Measurements from ENCODE around the gene CACNA1D.

Gene CACNA1D

DNA sequence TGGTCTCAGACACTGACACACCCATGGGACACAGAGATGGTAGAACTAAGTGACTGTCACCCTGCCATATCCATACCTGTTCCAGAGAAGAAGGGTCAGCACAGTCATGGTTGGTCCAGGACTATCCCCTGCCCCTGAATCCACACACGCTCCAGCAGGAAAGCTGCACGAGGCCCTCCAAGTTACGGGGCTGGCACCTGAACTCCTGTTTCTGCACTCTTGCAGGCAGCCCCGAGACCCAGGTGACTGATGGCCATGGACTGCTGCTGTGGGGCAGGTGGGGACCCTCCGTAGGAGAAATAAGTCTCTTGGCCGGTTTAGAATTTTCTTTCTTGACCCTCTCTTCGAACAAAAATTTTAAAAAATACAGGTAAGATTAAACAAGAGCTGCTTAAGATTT is 321.2 kb downstream of the CACNA1D start:
- DNase-seq = no peak

DNA sequence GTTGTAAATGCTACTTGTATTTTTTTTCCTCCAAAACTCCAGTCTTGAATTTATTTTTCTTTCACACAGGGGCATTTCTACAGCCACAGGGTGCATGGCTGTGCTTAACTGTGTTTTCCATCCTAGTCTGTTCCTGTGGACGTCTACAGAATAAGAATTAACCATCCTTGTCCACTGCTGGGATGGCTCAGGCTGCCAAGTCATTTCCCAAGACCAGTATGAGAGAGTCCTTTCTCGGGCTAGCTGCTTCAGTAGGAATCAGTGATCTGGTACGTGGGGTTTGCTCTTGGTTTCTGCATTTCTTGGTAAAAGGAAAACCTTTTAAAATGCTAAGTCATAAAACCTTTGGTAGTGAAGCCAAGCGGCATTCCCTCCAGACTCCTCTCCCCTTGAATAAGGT is 322.0 kb downstream of the CACNA1D start:
- DNase-seq = no peak

DNA sequence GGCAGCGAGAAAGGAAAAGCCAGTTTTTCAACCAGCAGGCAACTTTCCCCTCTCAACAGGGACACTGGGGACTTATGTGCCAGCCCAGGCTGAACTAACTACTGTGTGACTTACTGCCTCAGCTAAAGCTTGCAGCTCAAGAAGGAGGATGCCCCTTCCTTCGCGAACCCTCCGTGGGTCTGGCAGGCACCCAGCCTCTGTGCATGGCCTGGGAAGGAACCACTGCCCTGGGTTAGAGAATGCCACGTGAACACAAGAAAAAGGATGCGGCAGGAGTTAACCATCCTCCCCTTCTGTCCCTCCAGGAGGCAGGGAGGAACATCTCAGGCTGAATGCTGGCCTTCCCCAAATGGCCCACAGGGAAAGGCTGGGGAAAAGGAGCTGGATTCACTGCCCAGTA is 322.8 kb downstream of the CACNA1D start:
- DNase-seq = no peak

GRCh38 chr3:53817809-53818208 is 323.4 kb downstream of the CACNA1D start:
- no peak for DNase-seq

DNA sequence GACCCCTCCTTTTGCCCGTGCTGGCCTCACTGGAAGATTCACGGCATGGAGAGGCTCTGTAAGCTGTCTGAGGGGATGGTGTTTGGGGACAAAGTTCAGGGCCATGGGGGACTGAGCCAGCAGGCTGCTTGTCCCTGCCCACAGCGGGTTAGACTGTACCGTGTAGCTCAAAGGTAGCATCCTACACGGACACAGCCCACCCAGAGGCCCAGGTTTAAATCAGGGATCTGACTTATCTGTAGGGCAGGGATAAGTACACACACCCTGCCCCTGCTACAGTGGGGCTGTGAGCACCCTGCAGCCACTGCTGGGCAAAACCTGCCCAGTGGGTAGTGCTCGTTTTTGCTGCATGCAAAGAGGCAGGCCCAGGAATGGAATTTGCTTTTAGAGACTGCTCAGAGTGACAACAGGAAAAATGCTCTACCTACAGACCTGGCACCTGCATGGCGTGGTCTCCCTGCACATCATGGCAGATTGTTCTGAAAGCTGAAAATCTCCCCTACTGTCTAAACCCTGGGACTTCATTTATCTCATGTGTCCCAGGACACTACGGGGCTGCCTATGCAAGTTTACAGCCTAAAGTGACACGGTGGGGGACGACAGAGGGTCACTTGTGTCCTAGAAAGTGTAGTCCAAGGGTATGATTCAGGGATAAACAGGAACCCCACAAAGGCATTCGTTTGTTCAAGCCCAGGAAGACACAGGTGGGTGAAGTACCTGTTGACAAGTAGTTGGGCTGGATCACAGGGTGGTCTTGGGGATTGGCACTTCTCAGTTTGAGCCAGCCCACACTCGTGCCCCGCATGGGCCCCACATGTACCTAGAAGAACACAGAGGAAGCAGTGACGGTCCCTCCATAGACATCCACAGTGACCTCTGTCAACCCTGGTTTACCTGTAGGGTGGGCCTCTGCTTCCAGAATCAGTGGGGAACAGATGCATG is 324.1 kb downstream of the CACNA1D start:
- DNase-seq = no peak

DNA sequence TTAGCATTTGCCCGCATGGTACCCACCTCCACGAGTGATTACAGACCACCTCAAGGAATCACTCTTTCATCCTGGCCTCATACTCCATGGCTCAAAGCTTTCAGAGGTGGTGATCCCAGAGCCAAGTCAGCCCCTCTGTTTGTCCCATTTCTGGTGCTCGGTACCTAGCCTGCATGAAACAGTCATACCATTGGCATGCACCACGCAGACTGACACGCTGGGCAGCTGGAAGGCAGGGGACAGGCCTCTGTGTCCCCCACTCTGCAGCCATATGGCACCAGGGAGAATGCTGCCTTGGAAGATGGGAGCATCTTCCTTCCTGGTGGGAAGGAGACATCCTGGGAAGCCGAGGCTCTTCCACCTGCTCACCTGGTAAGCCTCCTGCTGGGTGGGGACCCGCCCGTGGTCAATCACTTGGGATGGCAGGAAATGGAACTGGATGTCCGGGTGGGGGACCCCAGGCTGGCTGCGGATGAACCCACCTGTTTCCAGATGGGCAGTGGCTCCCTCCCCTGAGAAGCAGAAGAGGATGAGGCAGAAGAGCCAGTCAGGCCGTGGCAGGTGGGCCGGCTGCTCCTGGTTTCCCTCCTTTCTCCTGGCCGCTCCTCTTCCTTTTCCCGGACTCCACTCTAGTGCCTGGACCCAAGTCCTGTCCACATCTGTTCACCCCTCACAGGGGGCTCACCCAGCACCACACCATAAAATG is 324.9 kb downstream of the CACNA1D start:
- DNase-seq = no peak

DNA sequence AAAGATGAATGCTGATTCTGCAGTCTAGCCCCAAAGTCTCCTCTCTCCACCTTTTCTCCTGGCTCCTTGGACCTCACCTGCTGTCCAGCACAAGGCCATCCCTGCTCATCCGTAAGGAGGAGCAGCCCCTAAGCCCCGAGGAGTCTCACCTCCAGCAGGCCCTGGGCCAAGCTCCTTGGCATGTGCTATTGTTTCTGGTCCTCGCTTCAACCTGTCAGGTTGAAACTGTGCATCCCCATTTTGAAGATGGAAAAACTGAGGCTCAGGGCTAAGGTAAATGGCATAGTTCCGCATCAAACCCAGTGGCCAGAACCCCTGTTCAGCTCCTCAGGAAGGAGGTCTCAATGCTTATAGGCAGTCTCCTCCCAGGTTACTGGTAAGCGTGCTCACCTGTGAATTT is 325.7 kb downstream of the CACNA1D start:
- no peak for DNase-seq

DNA sequence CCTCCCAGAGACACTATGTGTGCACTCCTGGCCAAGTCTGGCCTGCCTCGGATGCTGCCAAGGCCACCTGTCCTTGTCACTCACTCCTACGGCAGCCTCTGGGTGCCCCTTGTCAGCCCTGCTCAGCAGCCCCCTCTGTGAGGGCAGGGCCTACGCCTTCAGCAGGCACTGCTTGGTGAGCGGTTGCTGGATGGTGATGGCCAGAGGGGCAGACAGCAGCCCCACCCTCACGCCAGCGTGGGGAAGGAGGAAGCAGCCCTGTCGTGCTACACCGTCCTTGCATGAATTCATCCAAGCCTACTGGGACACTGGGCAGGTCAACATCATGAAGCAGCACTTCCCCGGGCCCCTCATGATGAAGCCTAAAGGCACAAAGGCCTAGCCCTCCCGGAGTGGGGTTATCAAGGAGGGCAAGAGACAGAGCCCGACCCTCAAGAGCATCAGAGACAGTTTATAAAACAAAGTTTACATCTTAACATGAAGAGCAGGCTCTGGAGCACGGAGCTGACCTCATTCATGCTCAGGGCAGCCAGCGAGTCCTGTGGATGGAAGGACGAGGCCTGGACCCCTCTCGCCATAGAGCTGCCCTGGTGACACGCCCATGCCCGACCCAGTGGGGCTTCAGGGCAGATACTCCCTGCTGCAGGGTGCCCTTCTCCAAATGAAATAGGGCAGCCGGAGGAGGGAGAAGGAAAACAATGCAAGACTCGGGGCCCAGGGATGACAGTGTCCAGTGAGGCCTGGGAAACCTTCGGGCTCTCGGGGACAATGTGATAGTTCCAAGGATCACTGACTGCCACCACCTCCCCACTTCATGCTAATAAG is 326.6 kb downstream of the CACNA1D start:
- DNase-seq = no peak

DNA sequence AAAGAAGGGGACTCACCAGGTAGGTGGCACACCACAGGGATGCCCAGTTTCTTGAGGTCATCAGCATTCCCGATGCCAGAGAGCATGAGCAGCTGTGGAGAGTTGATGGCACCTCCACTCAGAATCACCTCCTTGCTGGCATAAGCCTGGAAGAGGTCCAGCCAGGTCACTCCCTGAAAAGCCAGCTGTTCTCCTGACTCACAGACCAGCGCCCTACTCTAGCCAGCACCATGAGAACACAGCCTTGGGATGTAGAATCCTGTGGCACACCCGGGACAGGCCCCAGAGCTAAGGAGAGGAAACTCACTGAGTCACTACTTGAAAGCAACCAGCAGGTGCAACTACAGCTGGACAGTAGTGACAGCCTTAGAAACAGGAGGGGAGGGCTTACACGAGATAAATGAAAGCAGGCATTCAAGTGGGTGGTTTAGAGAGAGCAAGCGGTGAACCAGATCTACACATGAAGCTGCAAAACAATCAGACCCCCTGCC is 327.3 kb downstream of the CACNA1D start:
- no peak for DNase-seq

- DNase-seq = no peak
Measured at GRCh38 chr3:53822331-53822741, 327.9 kb downstream of the CACNA1D start.

GRCh38 chr3:53823026-53823955 is 328.9 kb downstream of the CACNA1D start:
- no peak for DNase-seq

DNA sequence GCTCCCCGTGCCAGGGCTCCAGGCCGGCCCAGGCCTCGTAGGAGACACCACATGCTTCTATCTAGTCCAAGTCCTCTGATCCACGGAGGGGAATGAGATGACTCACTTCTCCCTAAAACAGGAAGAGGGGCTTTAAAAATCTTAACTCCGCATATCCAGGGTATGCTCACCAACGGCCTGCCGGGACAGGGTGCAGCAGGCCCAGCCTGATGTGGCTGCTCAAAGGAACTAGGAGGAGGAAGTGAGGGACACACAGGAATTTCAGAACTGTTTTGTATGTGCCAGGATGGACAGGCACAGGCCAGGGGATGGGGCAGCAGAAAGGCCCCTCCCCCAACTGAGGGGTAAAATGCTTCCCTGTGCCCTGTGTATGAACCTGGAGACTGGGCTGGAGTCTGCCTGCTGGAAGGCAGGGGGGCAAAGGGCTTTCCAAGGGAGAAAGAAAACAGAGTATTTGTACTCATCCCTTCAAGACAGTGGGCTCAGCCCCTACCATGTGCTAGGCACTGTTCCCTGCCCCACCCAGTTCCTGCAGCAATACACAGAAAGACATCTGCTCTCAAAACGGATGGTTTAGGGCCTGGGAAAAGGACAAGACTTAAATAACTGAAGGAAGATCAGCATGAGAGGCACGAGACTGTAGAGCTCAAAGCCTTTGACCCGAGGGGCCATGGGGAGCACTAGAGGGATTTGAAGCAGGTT is 329.7 kb downstream of the CACNA1D start:
- DNase-seq = no peak

GRCh38 chr3:53824795-53825194 is 330.4 kb downstream of the CACNA1D start:
- DNase-seq = no peak

DNA sequence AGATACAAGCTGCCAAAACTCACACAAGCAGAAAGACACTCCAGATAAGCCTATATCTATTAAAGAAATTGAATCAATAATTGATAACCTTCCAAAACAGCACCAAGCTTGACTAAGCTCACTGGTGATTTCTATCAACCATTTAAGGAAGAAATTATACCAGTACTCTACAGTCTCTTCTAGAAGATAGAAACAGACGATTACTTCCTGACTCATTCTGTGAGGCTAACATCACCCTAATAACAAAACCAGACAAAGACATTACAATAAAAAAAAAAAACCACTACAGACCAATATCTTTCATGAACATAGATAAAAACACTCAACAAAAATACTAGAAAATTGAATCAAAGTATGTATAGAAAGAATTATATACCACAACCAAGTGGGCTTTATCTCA is 331.6 kb downstream of the CACNA1D start:
- DNase-seq = no peak

- no peak for DNase-seq
Measured at GRCh38 chr3:53828581-53828980, 334.2 kb downstream of the CACNA1D start.

DNA sequence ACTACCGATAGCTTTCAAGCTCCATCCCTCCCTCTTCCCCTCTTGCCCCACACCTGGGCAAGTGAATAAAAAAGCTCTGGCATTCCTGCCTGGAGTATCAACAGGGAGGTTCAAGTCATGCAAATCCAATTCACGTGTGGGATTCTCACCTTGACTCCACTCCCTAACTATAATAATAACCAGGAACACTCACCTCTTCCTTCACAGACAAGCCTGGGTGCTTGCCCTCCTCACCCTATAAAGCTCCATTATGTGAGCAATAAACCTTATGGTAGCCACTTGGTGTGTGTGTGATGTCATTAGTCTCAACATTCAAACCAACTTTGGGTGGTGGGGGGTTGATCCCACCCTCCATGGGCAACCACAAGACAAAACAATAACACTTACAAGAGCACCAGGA is 335.2 kb downstream of the CACNA1D start:
- no peak for DNase-seq

DNA sequence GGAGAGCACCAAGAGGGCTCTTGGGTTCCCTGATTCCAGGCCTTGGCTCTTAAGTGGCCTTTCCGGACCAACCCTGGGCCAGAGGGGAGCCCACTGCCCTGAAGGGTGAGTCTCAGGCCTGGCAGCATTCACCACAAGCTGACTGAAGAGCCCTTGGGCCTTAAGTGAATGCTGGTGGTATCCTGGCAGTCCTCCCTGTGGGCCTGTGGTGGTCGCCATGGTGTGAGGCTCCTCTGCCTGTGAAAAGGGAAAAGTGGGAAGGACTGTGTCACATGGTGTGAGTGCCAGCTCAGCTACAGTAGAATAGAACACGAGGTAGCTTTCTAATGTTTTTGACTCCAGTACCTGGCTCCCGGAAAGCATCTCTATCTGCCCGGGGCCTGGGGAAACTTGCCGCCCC is 336.5 kb downstream of the CACNA1D start:
- no peak for DNase-seq

DNA sequence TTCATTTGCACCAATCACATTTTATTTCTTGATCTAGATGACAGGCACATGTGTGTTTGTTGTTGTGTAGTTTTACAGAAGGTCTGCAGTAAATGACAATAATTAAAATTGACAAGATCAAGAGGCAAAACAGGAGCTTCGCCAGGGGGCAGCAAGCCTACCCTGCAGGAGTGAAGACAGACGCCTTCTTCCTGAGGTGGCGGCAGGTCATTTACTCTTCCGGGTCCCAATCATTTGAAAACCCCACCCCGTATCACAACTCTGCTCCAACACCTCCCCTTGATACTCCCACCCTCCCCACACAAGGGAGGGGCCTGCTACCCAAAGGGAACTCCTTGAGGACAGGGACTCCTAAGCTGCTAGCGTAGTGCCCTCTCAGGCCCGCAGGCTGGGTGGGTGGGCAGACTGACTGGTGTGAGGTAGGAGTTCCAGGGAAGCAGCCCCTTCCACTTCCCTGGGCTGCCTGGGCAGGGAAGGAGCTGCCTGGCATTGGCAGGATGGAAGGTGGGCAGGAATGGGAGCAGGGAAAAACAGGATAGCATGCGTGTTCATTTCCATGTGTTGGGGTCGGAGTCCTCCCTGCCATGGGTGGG is 338.7 kb downstream of the CACNA1D start:
- DNase-seq = no peak

- DNase-seq = no peak
Measured at GRCh38 chr3:53833700-53834099, 339.3 kb downstream of the CACNA1D start.

- DNase-seq = no peak
Measured at GRCh38 chr3:53834429-53835095, 340.2 kb downstream of the CACNA1D start.
